Lower leg skin (tissue), 4 donors: Measurements from ENCODE around the gene ERICH6B. TPM values are rescaled to one million over a fixed set of nuclear protein-coding genes. Genes with fewer than 3 reads are reported as not detected.

Experiments used
- DNase-seq, 2 donors: peaks; one replicate each; pipeline ENCODE4 v3.0.0-alpha.2; 2019; ENCODE audit warnings: low spot score in 2 of 2
- H3K4me3 ChIP-seq: fragments of 200-600 bp; sonication (generic); 2 replicates; pipeline ENCODE4 v1.5.1; 2017; ENCODE audit warnings: mild to moderate bottlenecking, low read depth; ENCODE audit not compliant: poor library complexity, severe bottlenecking
- POLR2A ChIP-seq, 2 donors: fragments of 450-650 bp; IDR thresholded peaks; one replicate each; pipeline ENCODE4 v1.6.1; 2016 to 2017; ENCODE audit warnings: antibody characterized with exemption in 2 of 2, mild to moderate bottlenecking in 1 of 2, moderate library complexity in 1 of 2
- WGBS, 2 donors: methylation state at CpG; one replicate each; pipeline ENCODE4 v1.1.5; 2018; 5-methylcytosine and 5-hydroxymethylcytosine counted together
- intact Hi-C: fragments of 100-400 bp; cut with DNase I; formaldehyde crosslinking; loops from one replicate; pipeline ENCODE4 v1.15.0; 2023; ENCODE audit warnings: low total_unique reads
- total RNA-seq, 4 donors: library from RNA; depleted of rRNA; stranded (reverse); fragments of >200 nt; gene quantifications; one replicate each; pipeline ENCODE4 v1.1.0, GENCODE V29; 2016
- TF ChIP-seq, protein P1 (sequence below), 3 donors: fragments of 450-650 bp; IDR thresholded peaks; one replicate each; pipeline ENCODE4 v1.5.1; 2016; ENCODE audit warnings: antibody characterized with exemption in 3 of 3, mild to moderate bottlenecking in 3 of 3, moderate library complexity in 2 of 3

Gene ERICH6B
- total RNA-seq, 4 donors from 2014 or later = not detected

DNA sequence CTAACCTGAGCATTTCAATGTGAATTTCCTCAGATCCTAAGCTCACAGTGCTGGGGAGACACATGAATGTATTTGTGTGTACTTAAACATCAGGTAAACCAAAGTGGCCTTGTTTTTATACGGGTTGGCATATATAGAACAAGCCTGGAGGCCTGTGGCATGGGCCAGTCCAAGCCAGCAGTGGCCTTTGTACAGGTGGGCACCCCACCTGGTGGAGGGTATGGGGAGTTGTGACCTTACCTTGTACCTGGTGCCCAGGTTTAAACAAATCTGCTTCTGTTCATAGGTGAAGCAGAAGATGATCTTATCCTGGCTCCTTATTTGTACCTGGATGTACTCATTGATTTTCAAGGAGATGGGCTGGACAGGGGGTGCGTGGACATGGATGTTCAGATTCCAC lies 71.0 kb downstream of the ERICH6B start:
- intact Hi-C loops = no loop called here

DNA sequence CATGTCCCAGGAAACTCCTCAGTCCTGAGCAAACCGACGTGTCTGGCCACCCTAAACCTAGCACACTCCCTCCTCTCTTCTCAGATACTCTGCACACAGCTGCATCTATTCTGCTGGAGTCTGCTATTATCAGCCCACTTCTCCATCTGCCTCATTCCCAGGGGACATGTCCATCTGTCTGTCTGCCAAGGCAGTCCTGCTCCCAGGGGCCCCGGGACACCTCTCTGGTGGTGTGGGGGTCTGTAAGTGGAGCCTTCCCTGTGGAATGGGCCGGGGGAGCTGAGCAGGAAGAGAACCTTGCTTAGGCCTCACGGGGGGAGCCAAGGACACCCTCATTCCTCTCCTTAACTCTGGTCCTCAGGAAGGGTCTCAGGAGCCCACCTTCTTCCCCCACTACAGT lies 72.7 kb downstream of the ERICH6B start:
- DNase-seq = no peak
- no peak for TF ChIP-seq POLR2A (IDR thresholded peaks at IDR 0.05)
- TF ChIP-seq, protein P1, sequence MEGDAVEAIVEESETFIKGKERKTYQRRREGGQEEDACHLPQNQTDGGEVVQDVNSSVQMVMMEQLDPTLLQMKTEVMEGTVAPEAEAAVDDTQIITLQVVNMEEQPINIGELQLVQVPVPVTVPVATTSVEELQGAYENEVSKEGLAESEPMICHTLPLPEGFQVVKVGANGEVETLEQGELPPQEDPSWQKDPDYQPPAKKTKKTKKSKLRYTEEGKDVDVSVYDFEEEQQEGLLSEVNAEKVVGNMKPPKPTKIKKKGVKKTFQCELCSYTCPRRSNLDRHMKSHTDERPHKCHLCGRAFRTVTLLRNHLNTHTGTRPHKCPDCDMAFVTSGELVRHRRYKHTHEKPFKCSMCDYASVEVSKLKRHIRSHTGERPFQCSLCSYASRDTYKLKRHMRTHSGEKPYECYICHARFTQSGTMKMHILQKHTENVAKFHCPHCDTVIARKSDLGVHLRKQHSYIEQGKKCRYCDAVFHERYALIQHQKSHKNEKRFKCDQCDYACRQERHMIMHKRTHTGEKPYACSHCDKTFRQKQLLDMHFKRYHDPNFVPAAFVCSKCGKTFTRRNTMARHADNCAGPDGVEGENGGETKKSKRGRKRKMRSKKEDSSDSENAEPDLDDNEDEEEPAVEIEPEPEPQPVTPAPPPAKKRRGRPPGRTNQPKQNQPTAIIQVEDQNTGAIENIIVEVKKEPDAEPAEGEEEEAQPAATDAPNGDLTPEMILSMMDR (IDR thresholded peaks at IDR 0.05) = no peak

More for the DNA sequence above, 71.0 kb downstream of the ERICH6B start:
- H3K4me3 ChIP-seq = no peak overlapping the region
- no peak for DNase-seq
- 82 to 94% methylated on average over 2 of the region's 2 CpGs for WGBS, 2 donors
- TF ChIP-seq, protein P1 (IDR thresholded peaks at IDR 0.05) = no peak
- TF ChIP-seq POLR2A (IDR thresholded peaks at IDR 0.05) = no peak

DNA sequence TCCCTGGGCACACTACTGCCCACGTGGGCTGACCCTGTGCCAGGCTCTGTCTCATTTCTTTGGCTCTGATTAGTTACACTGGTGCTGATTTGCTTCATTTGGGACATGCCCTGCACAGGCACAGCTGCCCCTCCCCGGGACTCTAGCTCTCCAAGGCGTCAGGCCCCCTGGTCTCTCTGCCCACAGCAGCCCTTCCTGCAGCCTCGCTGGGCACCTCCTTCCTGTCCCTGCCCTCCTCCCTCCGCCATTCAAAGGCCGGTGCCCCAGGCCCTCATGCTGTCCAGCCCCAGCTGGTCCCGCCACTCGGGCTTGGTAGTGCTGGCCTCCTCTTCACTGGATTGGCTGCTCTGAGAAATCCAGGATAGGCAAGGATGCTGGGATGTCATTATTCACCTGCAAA lies 73.1 kb downstream of the ERICH6B start:
- DNase-seq = no peak
- 83% methylated on average over 8 of the region's 8 CpGs for WGBS, 2 donors
- TF ChIP-seq POLR2A (IDR thresholded peaks at IDR 0.05) = no peak
- TF ChIP-seq, protein P1 (IDR thresholded peaks at IDR 0.05) = no peak
- intact Hi-C loops = no loop called here
- no peak overlapping the region for H3K4me3 ChIP-seq

More for the DNA sequence above, 72.7 kb downstream of the ERICH6B start:
- WGBS, 2 donors = 90 to 94% methylated on average over 5 of the region's 5 CpGs
- H3K4me3 ChIP-seq = no peak overlapping the region
- intact Hi-C loops = no loop called here

DNA sequence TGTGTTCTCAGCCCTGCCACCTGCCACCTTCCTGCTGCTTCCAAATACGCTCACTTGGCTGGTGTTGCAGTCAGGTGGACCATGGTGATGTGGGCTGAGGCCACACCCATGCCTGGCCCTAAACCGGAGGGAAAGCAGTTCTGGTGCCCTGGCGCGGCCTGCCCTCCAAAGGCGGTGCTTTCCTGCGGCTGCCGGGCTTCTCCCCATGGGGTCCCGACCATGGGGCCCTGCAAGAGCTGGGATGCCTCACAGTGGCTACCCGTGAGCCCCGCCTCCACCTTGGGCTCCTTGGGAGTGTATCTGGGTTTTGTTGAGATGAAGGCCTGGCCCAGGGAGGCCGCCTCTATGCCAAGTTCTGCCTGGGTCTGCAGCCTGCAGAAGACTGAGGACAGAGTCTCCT lies 73.7 kb downstream of the ERICH6B start:
- DNase-seq = no peak
- intact Hi-C loops = no loop called here
- H3K4me3 ChIP-seq = no peak overlapping the region
- 86 to 91% methylated on average over 11 of the region's 11 CpGs for WGBS, 2 donors
- TF ChIP-seq, protein P1 (IDR thresholded peaks at IDR 0.05) = no peak
- no peak for TF ChIP-seq POLR2A (IDR thresholded peaks at IDR 0.05)

DNA sequence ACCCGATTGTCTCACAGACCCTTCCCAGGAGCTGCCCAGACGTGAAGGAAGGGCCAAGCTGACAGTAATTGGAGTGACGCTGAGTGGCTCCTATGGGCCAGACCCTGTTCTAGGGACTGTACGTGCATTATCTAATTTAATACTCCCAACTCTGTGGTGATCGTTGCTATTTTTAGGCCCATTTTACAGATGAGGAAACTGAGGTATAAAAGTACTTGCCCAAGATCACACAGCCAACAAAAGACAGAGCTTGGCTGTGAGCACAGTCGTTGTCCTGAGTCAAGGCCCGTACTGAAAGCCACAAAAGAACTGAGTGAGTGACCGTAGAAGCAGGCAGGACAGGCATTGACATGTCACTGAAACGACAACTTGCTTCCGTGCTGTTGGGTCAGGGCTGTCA lies 74.7 kb downstream of the ERICH6B start:
- H3K4me3 ChIP-seq = no peak overlapping the region
- no peak for TF ChIP-seq POLR2A (IDR thresholded peaks at IDR 0.05)
- TF ChIP-seq, protein P1 (IDR thresholded peaks at IDR 0.05) = no peak
- DNase-seq = no peak
- 87% methylated on average over 10 of the region's 10 CpGs for WGBS, 2 donors
- intact Hi-C loops = no loop called here

DNA sequence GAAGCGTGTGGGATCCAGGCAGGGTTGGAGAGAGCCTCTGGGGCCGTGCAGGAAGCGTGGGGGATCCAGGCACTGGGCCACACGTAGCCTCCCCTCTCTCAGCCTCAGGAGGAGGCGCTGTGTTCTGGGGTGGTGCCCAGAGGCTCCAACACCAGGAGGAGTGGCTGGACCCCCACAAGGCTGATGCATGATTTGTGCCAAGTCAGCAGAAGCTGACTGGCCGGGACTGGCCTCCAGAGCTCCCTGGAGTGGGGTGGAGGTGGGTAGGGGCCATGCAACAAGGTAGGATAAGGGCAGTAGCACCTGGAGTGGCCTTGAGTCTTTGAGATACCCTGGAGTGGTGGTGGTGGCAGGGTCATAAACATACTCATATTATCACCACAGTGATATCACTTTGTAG lies 75.3 kb downstream of the ERICH6B start:
- no peak overlapping the region for H3K4me3 ChIP-seq
- DNase-seq = no peak
- TF ChIP-seq POLR2A (IDR thresholded peaks at IDR 0.05) = no peak
- TF ChIP-seq, protein P1 (IDR thresholded peaks at IDR 0.05) = no peak
- intact Hi-C loops = no loop called here
- 73 to 78% methylated on average over 6 of the region's 6 CpGs for WGBS, 2 donors
